ENCODE measurements around the gene ADGRE3. TPM values are rescaled to one million over a fixed set of nuclear protein-coding genes. Genes with fewer than 3 reads are reported as not detected.
A peak's percentile ranks its signal among the peaks of the same experiment; 100 is the strongest.

ADGRE3 gene
- total and polyA plus RNA-seq, 11 donors: 0.25 to 0.59 (median 0.53) TPM; not detected in 8

DNA sequence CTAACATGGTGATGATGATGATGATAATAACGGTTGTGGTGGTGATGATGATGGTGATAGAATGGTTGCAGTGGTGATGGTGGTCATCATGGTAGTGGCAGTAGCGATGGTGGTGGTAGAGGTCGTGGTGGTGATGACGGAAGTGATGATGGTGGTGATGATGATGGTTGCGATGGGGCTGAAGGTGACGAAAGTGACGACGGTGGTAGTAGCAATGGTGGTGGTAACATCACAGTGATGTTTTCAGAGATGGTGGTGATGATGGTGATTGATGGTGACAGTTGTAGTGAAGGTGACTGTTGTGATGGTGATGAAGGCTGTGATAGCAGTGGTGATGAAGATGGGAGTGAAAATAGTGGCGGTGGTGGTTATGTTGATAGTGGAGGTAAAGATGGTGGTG lies 3.6 kb upstream of the ADGRE3 start:
- no peak for TF ChIP-seq POLR2A (IDR thresholded peaks at IDR 0.05)
- TF ChIP-seq, protein P1, sequence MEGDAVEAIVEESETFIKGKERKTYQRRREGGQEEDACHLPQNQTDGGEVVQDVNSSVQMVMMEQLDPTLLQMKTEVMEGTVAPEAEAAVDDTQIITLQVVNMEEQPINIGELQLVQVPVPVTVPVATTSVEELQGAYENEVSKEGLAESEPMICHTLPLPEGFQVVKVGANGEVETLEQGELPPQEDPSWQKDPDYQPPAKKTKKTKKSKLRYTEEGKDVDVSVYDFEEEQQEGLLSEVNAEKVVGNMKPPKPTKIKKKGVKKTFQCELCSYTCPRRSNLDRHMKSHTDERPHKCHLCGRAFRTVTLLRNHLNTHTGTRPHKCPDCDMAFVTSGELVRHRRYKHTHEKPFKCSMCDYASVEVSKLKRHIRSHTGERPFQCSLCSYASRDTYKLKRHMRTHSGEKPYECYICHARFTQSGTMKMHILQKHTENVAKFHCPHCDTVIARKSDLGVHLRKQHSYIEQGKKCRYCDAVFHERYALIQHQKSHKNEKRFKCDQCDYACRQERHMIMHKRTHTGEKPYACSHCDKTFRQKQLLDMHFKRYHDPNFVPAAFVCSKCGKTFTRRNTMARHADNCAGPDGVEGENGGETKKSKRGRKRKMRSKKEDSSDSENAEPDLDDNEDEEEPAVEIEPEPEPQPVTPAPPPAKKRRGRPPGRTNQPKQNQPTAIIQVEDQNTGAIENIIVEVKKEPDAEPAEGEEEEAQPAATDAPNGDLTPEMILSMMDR (IDR thresholded peaks at IDR 0.05): no peak
- peaks cover 0 to 26% (median 0%) of the 10 kb centered on the region in 9 donors for H3K27me3 ChIP-seq

DNA sequence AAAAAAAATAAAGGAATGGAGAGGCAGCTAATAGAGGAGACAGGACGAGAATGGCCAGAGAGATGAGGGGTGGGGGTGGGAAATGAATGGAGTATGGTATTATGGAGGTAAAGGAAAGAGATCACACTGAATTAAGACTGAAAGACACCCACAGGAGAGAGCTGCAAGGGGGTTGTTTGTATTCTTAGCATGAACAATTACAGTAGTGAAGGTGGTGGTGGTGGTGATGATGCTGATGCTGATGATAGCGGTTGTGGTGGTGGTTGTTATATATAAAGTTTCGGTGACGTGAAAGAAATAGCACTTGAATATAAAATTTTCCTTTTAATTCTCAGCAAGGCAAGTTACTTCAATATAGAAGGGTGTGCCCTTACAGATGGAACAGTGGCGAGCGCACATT lies 2.8 kb upstream of the ADGRE3 start:
- no peaks in the 10 kb centered on the region for H3K9me3 ChIP-seq
- intact Hi-C loops (cut with DNase I): no loop called here
- 82 to 90% (median 86%) methylated on average over 6 of the region's 6 CpGs for WGBS, 4 donors
- ATAC-seq: no peak
- H3K4me1 ChIP-seq: peaks cover 0 to 13% (median 0%) of the 10 kb centered on the region in 12 donors
- H3K27ac ChIP-seq: no peak overlapping the region
- no peak for DNase-seq
- H3K27me3 ChIP-seq: peaks cover 0 to 29% (median 1%) of the 10 kb centered on the region in 9 donors
- no peaks in the 10 kb centered on the region for H3K36me3 ChIP-seq
- TF ChIP-seq POLR2A (IDR thresholded peaks at IDR 0.05): no peak
- TF ChIP-seq, protein P1 (IDR thresholded peaks at IDR 0.05): no peak
- H3K4me3 ChIP-seq: no peak overlapping the region

More for the DNA sequence above, 3.6 kb upstream of the ADGRE3 start:
- WGBS, 4 donors: 80 to 84% (median 81%) methylated on average over 9 of the region's 9 CpGs
- no peak overlapping the region for H3K4me3 ChIP-seq
- H3K27ac ChIP-seq: no peak overlapping the region
- no peaks in the 10 kb centered on the region for H3K9me3 ChIP-seq
- ATAC-seq: no peak
- intact Hi-C loops (cut with DNase I): no loop called here
- DNase-seq: no peak
- H3K4me1 ChIP-seq: peaks cover 0 to 13% (median 0%) of the 10 kb centered on the region in 12 donors
- H3K36me3 ChIP-seq: no peaks in the 10 kb centered on the region

DNA sequence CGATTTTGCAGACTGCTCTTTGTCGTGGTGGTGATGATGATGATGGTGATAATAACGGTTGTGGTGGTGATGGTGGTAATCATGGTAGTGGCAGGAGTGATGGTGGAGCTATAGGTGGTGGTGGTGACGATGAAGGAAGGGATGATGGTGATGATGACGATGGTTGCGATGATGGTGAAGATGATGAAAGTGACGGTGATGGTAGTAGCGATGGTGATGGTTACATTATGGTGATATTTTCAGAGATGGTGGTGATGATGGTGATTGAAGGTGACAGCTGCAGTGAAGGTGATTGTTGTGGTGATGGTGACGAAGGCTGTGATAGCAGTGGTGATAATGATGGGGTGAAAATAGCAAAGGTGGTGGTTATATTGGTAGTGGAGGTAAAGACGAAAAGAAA lies 2.1 kb upstream of the ADGRE3 start:
- H3K27ac ChIP-seq: no peak overlapping the region
- TF ChIP-seq POLR2A (IDR thresholded peaks at IDR 0.05): no peak
- TF ChIP-seq, protein P1 (IDR thresholded peaks at IDR 0.05): no peak
- H3K4me1 ChIP-seq: peaks cover 0 to 13% (median 0%) of the 10 kb centered on the region in 12 donors
- H3K9me3 ChIP-seq: no peaks in the 10 kb centered on the region
- WGBS, 4 donors: 79 to 82% (median 81%) methylated on average over 10 of the region's 10 CpGs
- H3K36me3 ChIP-seq: no peaks in the 10 kb centered on the region
- no peak for ATAC-seq
- peaks cover 0 to 29% (median 3%) of the 10 kb centered on the region in 9 donors for H3K27me3 ChIP-seq
- no peak for DNase-seq
- intact Hi-C loops (cut with DNase I): no loop called here
- no peak overlapping the region for H3K4me3 ChIP-seq

DNA sequence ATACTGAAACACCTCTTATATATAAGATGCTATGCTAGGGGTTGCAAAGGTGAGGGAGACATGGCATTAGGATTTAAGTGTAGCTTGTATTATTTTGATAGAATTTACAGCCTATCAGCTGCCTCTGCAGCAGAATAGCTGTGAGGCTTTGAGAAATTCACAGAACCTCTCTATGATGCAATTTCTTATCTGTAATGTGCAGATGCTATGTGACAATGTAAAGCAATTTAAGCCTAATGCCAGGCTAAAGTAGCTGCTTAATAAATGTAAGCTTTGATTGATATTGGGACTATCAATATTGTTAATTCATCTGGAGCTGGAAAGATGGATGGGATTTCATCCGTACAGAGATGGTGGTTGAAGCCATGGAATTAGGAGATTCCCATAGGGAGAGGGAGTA lies 1.6 kb downstream of the ADGRE3 start:
- H3K27ac ChIP-seq: peak overlapping the region in 1 of 12 donors; percentile 17
- 62 to 74% (median 67%) methylated on average over 1 of the region's 1 CpG for WGBS, 4 donors
- H3K27me3 ChIP-seq: peaks cover 0 to 42% (median 5%) of the 10 kb centered on the region in 9 donors
- no peaks in the 10 kb centered on the region for H3K36me3 ChIP-seq
- ATAC-seq (no peak), DNase-seq (no peak)
- H3K4me3 ChIP-seq: no peak overlapping the region
- peaks cover 0 to 14% (median 4%) of the 10 kb centered on the region in 12 donors for H3K9me3 ChIP-seq
- intact Hi-C loops (cut with DNase I): no loop called here
- no peak for TF ChIP-seq POLR2A (IDR thresholded peaks at IDR 0.05)
- TF ChIP-seq, protein P1 (IDR thresholded peaks at IDR 0.05): no peak
- H3K4me1 ChIP-seq: peaks cover 0 to 13% (median 0%) of the 10 kb centered on the region in 12 donors

Data from heart left ventricle (tissue), 16 donors.